ENCODE results near the gene OTOG.

Gene OTOG

GRCh38 chr11:17608821-17609220 is 61.8 kb downstream of the OTOG start:
- H3K9me3 ChIP-seq (replicated peaks; ENCODE audit: insufficient read depth, low read length), result no peaks in the 10 kb centered on the region
- H3K9me2 ChIP-seq (replicated peaks; ENCODE audit: insufficient read depth, low read length), result no peaks in the 10 kb centered on the region
- no peak overlapping the region for H3K4me2 ChIP-seq (ENCODE audit: low read depth, low read length)
- H3K27ac ChIP-seq (ENCODE audit: low read length), result no peak overlapping the region
- no peaks in the 10 kb centered on the region for H3K36me3 ChIP-seq (replicated peaks; ENCODE audit: insufficient read depth, low read length)
- peaks cover 15% of the 10 kb centered on the region; the same call in 1 of the 2 replicates for H3K27me3 ChIP-seq (replicated peaks; ENCODE audit: insufficient read depth, low read length)
- H3K4me1 ChIP-seq (ENCODE audit: low read length), result no peaks in the 10 kb centered on the region
- TF ChIP-seq CTCF (IDR thresholded peaks at IDR 0.05; ENCODE audit: low read length), result no peak
- no peak overlapping the region for H3K9ac ChIP-seq (ENCODE audit: low read length)
- H3K79me2 ChIP-seq (ENCODE audit: low read length), result no peaks in the 10 kb centered on the region
- no peaks in the 10 kb centered on the region for H4K20me1 ChIP-seq (ENCODE audit: insufficient read depth, low read length)
- no peak overlapping the region for H3K4me3 ChIP-seq (ENCODE audit: low read length)
- no peak overlapping the region for H2AFZ ChIP-seq (ENCODE audit: low read length)
- H3F3A ChIP-seq (ENCODE audit: insufficient read depth, low read length), result no peaks in the 10 kb centered on the region
- no peak for DNase-seq

DNA sequence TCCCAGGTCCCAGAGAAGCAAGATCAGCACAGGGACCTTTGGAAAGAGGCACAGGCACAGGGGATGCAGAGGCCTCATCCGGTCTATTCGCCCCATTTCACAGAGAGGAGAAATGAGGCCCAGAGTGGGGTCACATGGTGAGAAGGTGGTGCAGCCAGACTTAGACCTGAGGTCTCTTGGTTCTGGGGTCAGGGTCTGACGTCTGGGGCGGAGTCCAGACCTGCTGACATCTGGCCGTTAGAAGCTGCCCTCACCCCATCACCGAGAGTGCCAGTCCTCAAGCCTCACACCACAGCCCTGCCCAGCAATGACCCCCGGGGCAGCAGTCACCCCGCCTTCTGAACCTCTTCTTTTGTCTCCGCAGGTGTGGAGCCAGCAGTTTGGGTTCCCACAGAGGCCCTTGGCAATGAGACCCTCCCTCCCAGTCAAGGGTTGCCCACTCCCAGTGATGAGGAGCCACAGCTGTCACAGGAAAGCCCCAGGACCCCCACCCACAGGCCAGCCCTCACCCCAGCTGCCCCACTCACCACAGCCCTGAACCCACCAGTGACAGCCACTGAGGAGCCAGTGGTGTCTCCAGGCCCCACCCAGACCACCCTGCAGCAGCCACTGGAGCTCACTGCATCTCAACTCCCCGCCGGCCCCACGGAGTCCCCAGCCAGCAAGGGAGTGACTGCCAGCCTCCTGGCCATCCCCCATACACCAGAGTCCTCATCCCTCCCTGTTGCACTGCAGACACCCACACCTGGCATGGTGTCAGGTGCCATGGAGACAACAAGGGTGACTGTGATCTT is 62.4 kb downstream of the OTOG start:
- no peaks in the 10 kb centered on the region for H3F3A ChIP-seq (ENCODE audit: insufficient read depth, low read length)
- no peak overlapping the region for H3K27ac ChIP-seq (ENCODE audit: low read length)
- no peaks in the 10 kb centered on the region for H3K79me2 ChIP-seq (ENCODE audit: low read length)
- no peak overlapping the region for H2AFZ ChIP-seq (ENCODE audit: low read length)
- DNase-seq, result no peak
- H3K9me2 ChIP-seq (replicated peaks; ENCODE audit: insufficient read depth, low read length), result no peaks in the 10 kb centered on the region
- no peak overlapping the region for H3K4me2 ChIP-seq (ENCODE audit: low read depth, low read length)
- no peaks in the 10 kb centered on the region for H3K9me3 ChIP-seq (replicated peaks; ENCODE audit: insufficient read depth, low read length)
- no peak overlapping the region for H3K4me3 ChIP-seq (ENCODE audit: low read length)
- H3K4me1 ChIP-seq (ENCODE audit: low read length), result no peaks in the 10 kb centered on the region
- H4K20me1 ChIP-seq (ENCODE audit: insufficient read depth, low read length), result no peaks in the 10 kb centered on the region
- peaks cover 15% of the 10 kb centered on the region; the same call in 1 of the 2 replicates for H3K27me3 ChIP-seq (replicated peaks; ENCODE audit: insufficient read depth, low read length)
- H3K36me3 ChIP-seq (replicated peaks; ENCODE audit: insufficient read depth, low read length), result no peaks in the 10 kb centered on the region
- H3K9ac ChIP-seq (ENCODE audit: low read length), result no peak overlapping the region
- no peak for TF ChIP-seq CTCF (IDR thresholded peaks at IDR 0.05; ENCODE audit: low read length)

GRCh38 chr11:17610085-17610894 is 63.2 kb downstream of the OTOG start:
- no peaks in the 10 kb centered on the region for H3K79me2 ChIP-seq (ENCODE audit: low read length)
- H3K9ac ChIP-seq (ENCODE audit: low read length), result no peak overlapping the region
- no peaks in the 10 kb centered on the region for H3K9me3 ChIP-seq (replicated peaks; ENCODE audit: insufficient read depth, low read length)
- H3K4me1 ChIP-seq (ENCODE audit: low read length), result no peaks in the 10 kb centered on the region
- H3K36me3 ChIP-seq (replicated peaks; ENCODE audit: insufficient read depth, low read length), result no peaks in the 10 kb centered on the region
- no peak for TF ChIP-seq EZH2phosphoT487 (IDR thresholded peaks at IDR 0.05; ENCODE audit: low read length)
- TF ChIP-seq EZH2 (optimal IDR thresholded peaks at IDR 0.05; ENCODE audit: low read depth, low read length), result no peak
- H3K4me3 ChIP-seq (ENCODE audit: low read length), result no peak overlapping the region
- H3K9me2 ChIP-seq (replicated peaks; ENCODE audit: insufficient read depth, low read length), result no peaks in the 10 kb centered on the region
- no peak overlapping the region for H3K4me2 ChIP-seq (ENCODE audit: low read depth, low read length)
- no peak overlapping the region for H2AFZ ChIP-seq (ENCODE audit: low read length)
- no peak for DNase-seq
- H3K27ac ChIP-seq (ENCODE audit: low read length), result no peak overlapping the region
- peaks cover 15% of the 10 kb centered on the region; the same call in 1 of the 2 replicates for H3K27me3 ChIP-seq (replicated peaks; ENCODE audit: insufficient read depth, low read length)
- no peaks in the 10 kb centered on the region for H3F3A ChIP-seq (ENCODE audit: insufficient read depth, low read length)
- no peaks in the 10 kb centered on the region for H4K20me1 ChIP-seq (ENCODE audit: insufficient read depth, low read length)

- no peak overlapping the region for H3K4me2 ChIP-seq (ENCODE audit: low read depth, low read length)
- H3K27me3 ChIP-seq (replicated peaks; ENCODE audit: insufficient read depth, low read length), result peaks cover 15% of the 10 kb centered on the region; the same call in 1 of the 2 replicates
- H3K9me2 ChIP-seq (replicated peaks; ENCODE audit: insufficient read depth, low read length), result no peaks in the 10 kb centered on the region
- H2AFZ ChIP-seq (ENCODE audit: low read length), result no peak overlapping the region
- no peak overlapping the region for H3K27ac ChIP-seq (ENCODE audit: low read length)
- H3K4me3 ChIP-seq (ENCODE audit: low read length), result no peak overlapping the region
- H3K79me2 ChIP-seq (ENCODE audit: low read length), result no peaks in the 10 kb centered on the region
- H3K9me3 ChIP-seq (replicated peaks; ENCODE audit: insufficient read depth, low read length), result no peaks in the 10 kb centered on the region
- DNase-seq, result no peak
- H3K36me3 ChIP-seq (replicated peaks; ENCODE audit: insufficient read depth, low read length), result no peaks in the 10 kb centered on the region
- TF ChIP-seq EZH2phosphoT487 (IDR thresholded peaks at IDR 0.05; ENCODE audit: low read length), result no peak
- no peak overlapping the region for H3K9ac ChIP-seq (ENCODE audit: low read length)
- H3K4me1 ChIP-seq (ENCODE audit: low read length), result no peaks in the 10 kb centered on the region
- H3F3A ChIP-seq (ENCODE audit: insufficient read depth, low read length), result no peaks in the 10 kb centered on the region
- H4K20me1 ChIP-seq (ENCODE audit: insufficient read depth, low read length), result no peaks in the 10 kb centered on the region
Measured at GRCh38 chr11:17611049-17611448, 64.0 kb downstream of the OTOG start.
